HG02938 (cell line): ENCODE measurements around the gene ARF1.

Source experiments
- ATAC-seq: cut with Tn5 transposase; IDR thresholded peaks from one replicate; pipeline ENCODE4 v1.9.1; 2021; ENCODE audit warnings: mild to moderate bottlenecking, moderate library complexity; ENCODE audit not compliant: unreplicated experiment

Gene ARF1

DNA sequence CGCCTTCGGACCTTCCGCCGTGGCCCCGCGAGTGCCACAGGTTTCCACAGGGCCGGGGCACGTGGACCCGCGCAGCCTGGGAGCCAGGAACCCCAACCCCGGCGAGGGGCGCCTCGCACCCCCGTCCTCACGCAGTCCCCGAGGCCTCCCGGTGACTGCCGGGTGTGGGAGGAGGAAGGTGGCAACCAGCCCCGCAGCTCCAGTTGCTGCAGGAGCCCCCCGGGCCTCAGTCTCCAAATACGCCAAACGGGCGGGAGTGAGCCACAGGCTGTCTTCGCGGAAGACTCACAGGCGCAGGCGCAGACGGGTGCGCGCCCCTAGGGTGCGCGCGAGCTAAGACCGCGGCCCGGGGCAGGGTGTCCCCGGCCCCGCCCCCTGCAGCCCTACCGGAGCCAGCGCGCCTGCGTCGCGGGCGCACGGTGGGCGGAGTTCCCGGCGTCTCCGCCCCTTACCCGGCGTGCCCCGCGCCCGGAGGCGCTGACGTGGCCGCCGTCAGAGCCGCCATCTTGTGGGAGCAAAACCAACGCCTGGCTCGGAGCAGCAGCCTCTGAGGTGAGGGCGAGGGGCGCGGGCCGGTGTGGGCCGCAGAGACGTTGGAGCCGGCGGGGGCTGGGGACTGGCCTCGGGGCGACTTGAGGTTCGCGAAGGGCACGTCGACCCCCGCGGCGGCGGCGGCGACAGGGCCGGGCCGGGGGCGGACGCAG is at the start of gene ARF1:
ARF1 (plus strand) TSS at position 495 of the 704 bp plus-strand sequence. CDS start 14,407 bp downstream, outside the sequence.
- peak; percentile 66 for ATAC-seq

DNA sequence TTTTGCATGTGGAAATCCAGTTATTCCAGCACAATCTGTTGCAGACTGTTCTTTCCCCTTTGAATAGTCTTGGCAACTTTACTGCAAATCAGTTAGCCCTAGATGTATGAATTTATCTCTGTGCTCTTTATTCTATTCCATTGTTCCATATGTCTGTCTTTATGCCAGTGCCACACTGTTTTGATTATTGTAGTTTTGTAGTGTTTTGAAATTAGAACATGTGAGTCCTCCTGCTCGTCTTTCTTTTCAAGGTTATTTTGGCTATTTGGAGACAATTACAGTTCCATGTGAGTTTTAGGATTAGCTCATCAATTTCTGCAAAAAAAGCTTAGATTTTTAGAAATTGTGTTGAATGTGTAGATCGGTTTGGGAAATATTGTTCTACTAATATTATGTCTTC is 49.1 kb upstream of the ARF1 start:
- ATAC-seq: no peak

DNA sequence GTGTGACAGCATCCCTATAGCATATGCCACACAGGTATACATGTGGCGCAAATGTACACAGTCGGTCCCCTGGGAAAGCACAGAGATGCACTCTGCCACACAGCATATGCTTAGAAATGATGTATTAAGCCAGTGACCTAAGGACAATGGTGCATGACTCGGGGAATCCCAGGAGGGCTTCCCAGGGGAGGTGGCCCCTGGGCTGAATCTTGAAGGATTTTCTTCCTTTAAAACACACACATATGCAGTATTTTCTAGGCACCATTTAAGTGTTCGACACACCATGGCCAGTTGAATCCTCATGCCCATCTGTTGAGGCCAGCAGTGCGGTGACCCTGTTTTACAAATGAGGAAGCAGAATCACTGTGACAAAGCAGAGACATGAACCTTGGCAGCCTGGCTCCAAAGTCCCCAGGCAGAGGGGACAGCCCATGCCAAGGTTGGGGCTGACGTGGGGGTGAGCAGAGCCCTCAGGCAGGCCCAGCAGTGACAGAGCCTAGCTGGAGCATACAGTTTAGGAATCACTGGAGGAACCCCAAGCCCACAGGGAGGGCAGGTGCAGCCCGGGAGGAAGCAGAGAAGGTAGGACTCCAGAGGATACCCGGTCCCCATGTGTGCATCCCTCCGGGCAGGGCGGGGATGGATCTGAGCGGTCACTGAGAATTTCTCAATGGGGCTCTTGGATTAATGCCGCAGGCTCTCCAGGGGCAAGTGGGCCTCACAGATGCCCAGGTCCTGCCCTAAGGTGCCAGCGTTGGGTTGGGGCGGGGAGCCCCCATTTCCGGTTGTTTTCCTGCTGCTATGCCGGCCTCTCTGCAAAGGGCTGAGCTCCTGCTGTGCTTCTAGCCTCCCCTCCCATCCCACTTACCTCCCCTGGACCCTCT is 47.3 kb upstream of the ARF1 start:
- ATAC-seq: no peak

DNA sequence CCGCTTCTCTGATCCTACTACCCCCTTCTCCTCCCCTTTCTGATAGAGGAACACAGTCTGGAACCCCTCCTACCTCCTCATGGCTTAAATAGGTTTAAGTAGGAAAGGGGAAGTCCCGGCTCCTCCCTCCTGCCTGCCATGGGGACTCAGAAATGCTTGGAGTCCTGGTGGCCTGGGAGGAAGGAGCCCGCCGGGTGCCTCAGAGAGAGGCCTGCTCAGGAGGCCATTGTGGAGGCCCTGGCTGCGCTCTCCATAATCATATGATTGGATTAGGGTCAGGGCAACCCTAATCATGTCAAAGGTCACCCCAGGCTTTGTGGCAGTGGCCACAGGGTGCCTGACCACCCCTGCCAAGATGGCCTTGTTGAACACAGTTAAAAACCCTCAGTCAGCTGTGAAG is 46.7 kb upstream of the ARF1 start:
- ATAC-seq: no peak

DNA sequence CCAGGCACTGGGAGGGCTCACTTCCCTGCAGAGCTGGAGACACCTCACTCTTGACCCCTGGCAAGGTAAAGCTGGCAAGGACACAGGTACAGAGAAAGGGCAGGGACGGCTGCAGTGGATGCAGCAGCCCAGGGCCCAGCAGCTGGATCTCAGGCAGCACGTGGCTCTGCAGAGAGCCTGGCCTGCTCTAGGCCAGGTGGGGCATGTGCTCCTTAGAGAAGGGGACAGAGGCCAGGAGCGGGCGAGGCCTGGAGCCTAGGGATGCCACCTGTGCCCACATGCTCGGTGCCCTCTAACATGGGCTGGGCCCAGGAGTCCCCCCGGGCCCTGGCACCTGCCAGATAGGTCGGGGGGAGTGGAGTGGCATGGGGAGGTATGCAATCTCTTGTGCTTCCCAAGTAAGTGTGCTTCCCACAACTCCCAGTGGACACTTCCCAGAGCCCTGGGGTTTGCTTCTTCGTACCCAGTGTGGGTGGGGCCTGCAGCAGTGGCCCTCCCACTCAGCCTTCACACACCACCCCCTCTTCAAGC is 45.7 kb upstream of the ARF1 start:
- ATAC-seq: no peak

DNA sequence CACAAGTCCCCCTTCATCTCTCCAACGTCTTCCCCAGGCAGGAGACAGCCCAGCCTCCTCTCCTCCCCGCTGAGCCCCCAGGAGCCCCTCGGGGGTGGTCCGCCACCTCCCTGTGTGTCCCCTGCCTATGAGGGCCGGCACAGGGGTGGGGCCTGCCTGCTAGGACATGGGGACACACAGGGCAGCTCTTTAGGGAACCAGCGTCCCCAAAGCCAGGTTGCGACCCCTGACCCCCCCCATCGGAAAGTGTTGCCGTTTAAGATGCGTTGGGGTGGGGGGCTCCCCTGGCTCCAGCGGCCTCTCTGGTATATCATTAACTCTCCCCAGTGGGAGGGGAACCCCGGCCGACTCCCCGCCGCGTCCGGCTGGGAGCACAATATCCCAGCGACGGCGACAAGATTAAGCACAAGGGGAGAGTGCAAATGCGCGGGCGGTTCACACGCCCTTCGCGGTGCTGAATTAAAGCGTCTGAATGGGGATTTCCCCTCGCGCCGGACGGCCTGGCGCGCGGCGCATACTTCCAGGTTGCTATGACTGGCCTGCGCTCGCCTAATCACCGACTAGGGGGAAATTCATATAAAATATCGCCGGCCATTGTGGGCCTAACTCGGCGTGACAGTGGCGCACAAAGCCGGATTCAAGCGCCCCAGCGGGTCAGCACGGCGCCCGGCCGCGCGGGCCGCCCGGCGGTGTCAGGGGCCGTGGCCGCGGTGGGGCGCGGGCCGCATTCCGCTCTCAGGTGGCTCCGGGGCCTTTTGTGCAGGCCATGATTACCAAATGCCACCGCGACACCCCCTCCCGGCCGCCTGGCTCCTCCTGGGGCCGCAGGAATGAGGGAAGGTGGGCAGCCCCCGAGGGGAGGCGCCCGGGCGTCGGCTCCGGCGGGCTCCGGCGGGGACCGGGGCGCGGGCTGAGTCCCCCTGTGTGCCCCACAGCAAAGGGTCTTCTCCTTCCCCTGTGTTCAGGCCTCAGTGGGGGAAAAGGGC is 44.8 kb upstream of the ARF1 start:
- ATAC-seq: peak; percentile 86

DNA sequence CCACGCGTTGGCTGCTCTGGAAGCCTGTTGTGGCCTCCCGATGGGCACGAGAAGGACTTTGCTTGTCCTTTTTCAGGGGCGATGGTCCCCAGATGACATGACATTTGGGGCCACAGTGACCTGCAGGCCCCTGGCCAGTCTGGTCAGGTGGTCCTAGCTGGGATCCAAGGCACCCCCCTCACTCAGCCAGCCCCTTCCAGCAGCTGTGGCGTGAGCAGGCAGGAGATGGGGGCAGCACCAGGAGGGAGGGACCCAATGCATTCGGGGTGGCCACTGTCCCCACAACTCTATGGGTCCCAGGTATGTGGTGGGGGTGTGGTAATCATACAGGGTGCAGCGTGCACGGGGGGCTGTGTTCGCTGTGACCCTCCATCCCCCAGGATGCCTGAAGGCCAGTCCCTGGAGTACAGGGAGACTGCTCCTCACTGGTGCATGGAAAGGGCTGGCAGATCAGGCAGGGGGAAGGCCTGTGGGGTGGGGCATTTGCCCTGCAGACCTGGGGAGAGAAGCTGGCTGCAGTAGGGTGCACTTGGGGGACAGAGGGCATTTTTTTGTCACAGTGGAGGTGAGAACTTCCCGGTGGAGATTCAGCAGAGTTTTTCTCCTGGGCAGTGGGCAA is 44.0 kb upstream of the ARF1 start:
- no peak for ATAC-seq

DNA sequence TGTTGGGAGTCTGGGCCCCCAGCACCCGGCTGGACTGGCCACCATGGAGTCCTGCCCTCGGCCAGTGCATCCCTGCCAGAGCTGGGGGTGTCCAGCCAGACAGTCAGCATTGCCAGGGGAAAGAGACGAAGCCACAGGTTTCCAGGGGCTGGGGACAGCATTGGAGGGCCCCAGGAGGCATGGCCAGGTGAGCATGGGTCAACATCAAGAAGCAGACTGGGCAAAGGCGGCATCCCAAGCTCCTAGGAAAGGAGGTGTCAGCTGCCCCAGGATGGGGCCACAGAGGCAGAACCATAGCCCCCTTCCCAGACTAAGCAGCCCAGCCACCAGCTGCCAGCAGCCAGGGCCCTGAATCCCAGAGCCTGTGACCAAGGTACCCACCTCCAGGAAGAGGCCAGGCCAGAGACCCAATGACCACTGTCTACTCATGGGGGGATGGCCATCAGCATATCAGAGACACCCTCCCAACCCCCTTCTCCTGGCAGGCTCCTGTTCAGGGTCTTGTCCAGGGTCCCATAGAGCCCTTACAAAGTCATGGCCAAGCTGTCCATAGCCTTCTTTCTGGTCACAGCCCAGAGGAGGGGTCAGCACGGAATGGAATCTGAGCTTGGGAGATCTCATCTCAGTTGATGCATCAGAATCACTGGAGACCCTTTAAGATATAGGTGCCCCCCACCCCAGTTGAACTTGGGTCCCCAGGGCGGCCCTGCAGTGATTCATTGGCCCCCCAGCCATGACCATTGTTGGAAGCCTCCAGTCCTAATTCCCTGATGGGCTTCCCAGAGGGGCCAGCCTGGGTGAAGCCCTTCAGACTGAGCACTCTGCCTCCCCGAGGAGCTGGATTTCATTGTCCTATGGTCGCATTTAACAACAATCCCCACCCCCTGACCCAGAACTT is 43.3 kb upstream of the ARF1 start:
- no peak for ATAC-seq

DNA sequence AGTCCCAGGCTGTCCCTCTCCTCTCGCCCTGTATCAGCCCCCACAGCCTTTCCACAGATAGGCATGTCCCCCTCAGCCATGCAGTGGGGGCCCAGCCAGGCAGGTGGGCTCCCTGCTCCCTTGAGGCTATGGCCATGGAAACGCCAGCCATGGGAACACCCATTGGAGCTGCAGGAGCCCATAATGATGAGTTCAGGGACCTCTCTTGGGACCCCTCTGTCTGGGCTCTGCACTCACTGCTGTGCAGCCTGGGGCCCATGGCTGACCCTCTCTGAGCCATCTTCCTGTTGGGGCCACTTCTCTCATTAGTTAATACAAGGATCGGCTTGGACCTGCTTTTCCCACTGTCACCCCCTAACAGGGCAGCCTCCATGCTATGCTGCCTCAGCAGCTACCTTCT is 42.5 kb upstream of the ARF1 start:
- ATAC-seq: no peak

DNA sequence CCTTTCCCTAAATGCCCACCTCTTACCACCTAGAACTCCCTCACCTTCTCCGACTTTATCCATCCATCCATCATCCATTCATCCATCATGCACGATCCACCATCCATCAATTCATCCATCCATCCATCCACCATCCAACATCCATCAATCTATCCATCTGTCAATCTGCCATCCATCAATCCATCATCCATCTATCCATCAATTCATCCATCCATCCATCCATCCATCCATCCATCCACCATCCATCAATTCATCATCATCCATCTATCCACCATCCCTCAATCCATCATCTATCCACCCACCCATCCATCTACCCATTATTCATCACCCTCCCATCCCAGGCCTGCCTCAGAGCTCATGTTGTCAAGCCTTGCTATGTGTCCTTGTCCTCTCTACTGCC is 41.2 kb upstream of the ARF1 start:
- ATAC-seq: no peak

DNA sequence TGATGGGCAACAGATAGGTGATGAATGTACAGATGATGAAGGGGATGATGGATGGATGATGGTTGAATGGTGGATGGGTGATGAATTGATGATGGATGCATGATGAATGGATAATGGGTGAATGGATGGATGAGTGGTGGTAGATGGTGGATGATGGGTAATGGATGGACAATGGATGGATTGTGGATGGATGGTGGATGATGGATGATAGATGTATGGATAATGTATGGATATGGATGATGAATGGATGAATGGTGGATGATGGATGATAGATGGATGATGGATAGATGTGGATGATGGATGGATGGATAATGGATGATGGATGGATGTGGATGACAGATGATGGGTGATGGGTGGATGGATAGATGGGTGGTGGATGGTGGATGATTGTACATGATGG is 40.0 kb upstream of the ARF1 start:
- ATAC-seq: no peak

DNA sequence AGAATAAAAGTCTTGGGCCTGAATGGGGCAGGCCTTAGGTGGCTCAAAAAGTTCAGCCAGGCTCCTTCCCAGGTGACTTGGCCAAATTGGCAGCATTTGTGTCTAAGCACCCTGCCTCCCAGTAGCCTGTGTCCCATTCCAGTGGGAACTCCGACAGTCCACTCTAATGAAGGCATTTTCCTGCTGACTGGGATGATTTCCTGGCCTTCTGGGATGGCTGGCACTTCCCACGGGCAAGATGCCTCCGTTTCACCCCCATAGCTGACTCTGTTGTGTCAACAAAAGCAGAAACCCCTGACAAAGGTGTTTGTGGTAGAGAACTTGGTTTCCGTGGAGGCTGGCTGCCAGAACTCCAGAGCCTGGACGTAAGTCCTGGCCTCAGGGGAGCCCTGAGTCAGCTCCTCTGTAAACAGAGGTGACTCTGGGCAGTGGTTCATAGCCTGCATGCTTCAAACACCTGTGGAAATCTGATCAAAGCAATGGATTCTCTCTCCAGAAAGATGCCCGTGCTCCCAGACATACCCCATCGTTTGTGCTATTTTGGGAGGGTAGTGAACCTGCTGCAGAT is 39.1 kb upstream of the ARF1 start:
- no peak for ATAC-seq

DNA sequence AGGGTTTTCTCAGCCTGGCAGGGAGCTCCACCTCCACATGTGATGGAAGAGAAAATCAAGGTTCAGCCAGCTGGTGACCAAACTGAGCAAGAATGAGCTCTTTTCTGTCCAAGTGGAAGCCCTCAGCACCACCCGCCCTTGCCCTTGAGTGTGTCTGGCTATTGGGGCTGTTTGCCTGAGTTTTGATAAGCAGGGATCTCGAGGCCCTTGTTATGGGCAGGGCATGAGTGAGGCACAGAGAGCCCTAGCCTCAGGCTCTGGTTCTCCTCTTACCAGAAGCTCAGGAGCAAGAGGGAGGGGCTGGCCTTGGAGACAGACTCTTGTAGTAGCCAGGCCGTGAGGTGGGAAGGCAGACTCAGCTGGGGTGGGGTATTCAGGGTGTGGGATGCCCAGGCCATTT is 37.5 kb upstream of the ARF1 start:
- no peak for ATAC-seq

DNA sequence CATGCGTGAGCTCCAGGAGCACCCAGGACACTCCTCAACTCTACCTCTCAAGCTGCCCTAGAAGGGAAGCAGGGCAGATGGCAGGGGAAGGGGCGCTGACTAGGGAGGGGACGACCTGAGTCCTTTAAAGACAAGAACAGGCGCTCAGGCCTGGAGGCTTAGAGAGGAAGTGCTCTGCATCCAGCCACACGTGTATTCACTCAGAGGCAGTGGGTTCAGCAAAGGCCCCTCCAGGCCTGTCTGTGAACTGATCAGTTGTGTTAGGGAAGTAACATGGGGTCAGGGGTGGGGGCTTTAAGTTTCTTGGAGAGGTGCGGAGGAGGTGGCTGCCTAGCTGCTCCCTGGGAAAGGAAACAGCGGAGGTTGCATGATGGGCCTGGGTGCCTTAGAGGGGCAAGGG is 37.1 kb upstream of the ARF1 start:
- no peak for ATAC-seq

DNA sequence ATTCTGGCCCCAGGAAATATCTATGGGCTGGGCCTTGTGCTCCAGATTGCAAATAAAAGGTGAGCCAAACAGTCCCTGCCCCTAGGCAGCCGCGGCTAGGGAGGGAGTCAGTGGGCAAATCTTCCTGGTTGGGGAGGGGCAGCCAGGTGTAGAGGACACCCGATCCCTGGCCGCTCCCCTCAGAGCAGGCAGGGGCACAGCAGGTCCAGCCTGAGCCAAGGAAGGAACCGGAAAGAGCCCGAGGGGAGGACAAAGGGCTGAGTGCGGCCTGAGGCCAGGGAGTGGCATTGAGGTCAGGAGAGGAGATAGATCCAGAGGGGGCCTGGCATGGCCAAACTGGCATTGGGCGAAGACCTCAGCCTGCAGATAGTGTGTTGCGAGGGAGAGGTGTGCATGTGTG is 36.6 kb upstream of the ARF1 start:
- no peak for ATAC-seq

DNA sequence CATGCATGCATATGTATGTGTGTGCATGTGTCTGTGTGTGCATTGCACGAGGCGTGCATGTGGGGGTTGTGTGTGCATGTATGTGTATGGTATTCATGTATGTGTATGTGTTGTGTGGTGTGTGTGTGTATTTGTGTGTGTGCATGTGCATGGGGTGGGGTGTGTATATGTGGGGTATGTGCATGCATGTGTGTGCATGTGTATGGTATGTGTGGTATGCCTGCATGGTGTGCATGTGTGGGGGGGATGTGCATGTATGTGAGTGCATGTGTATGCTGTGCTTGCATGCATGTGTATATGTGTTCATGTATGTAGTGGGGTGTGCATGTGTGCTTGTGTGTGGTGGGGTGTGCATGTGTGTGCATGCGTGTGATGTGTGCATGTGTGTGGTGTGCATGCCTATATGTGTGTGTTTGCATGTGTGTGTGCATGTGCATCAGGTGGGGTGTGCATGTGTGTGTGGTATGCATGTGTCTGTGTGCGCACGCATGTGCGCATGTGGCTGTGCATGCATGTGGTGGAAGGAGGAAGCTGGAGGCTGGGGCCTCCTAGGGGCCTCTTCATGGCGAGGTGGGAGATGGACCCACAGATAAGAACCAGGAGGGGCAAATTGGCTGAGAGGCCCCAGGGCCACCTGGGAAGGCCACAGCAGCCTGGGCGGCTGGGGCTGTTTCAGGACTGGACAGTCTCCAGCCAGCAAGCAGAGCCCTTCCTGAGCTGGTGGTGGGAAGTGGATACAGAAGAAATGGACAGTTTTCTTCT is 35.9 kb upstream of the ARF1 start:
- ATAC-seq: no peak

DNA sequence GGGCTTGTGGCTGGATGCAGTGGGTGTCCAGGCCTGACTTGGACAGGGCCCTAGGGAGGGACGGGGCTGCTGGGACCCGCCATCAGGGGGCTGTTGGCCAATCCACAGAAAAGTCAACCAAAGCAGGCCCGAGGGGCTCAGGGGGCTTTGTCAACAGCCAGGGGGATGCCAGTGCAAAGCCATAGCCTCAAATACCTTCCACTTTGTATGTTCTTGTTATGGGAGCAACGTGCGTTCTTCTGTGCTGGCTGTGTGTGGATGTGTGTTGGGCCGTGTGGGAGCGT is 35.4 kb upstream of the ARF1 start:
- no peak for ATAC-seq

DNA sequence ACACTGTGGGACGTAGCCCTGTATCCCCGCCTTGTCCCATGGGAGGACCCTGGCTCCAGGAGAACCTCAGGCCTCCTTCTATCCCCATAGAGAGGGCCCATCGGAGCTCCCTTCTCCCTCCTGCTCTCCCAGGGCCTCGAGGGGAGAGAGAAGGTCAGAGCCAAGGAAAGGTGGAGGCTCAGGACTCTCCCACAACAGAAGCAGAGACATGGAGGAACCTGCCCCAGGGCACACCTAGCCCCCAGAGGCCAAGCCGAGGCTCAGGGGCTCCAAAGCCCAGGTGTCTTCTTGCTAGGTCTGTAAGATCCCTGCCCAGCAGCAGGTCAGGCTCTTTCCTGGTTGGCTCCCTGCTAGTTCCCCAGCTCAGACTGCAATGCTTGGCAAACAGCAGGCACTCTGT is 34.4 kb upstream of the ARF1 start:
- no peak for ATAC-seq
